Measurements from ENCODE around the gene MYO3B.

The MYO3B gene

DNA sequence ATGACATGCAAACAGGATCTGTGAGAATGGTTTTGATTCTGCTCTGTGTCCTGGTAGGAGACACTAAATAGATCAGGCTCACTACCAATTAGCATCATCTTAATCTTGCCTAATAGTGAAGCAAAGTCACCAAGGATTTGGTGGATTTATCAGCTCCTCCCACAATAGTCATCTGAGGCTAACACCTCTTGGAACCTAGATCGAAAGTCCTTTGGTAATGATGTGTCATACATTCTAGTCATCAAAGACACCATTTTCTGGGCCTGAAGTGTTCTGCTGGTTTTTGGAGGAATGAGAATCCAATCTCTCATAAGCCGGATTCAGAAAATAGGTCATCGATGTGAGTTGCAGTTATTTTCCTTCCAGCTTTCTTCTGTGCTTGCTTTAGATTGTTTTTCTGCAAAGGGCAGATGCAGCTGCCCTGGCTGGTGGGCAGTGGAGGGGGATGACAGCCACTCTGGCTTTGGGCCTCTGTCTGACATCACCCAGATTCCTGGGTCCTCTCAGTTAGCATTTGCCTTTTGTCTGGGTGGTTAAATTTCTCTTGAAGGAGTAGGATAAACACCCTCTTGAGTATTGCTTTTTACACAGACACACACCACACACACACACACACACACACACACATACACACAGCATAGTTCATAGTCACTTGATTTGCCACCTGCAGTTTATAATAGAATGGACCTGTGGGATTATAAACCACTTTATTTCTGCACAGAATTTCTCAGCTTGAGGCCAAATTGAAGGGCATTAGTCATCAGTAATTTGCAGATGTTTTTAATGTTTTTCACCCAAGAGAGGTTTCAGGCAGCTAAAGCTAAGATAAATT lies at the start of gene MYO3B:
MYO3B (plus strand) TSS at position 198 of the 832 bp plus-strand sequence; CDS start at position 339, 141 bp downstream.
- H3K4me3 ChIP-seq (ENCODE audit: low read length): no peak within 1 kb of the TSS
- H3K36me3 ChIP-seq (ENCODE audit: control insufficient read depth, insufficient read depth, low read length, severe bottlenecking): no peaks in the 10 kb centered on the region
- DNase-seq (ENCODE audit: low read depth): peak; percentile 43
- no peak within 1 kb of the TSS for H3K9ac ChIP-seq (ENCODE audit: low read length)
- H3K4me1 ChIP-seq (ENCODE audit: control insufficient read depth, insufficient read depth, low read length): peaks cover 17% of the 10 kb centered on the region
- no peaks in the 10 kb centered on the region for H3K27me3 ChIP-seq (replicated peaks; ENCODE audit: control insufficient read depth, insufficient read depth, low read length)
- no peaks in the 10 kb centered on the region for H3K9me3 ChIP-seq (ENCODE audit: control insufficient read depth, low read length)

DNA sequence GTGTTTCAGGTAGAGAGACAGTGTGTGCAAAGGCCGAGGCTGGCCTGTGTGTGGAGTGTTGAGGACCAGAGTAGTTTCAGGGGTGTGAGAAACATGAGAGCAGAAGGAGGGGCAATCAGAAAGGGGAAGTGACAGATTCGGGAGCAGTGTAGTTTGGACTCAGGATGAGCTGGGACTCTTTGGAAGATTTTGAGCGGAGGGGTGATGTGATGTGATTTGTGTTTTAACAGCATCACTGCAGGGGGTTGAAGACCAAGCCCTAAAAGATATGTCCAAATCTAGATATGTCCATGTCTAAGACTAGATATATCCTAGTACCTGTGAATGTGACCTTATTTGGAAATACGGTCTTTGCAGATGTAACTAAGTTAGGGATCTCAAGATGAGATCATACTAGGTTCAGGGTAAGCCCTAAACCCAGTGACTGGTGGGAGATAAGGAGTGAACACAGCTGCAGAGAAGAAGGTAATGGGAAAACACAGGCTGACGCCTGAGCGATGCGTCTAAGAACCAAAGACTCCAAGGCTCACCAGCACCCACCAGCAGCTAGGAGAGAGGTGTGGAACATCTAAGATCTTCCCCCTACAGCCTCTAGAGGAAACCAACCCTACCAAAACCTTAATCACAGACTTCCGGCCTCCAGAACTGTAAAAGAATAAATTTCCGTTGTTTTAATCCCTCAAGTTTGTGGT lies 38.5 kb upstream of the MYO3B start:
- Histone ChIP-seq H3K4me3 (ENCODE audit: low read length) (no peak overlapping the region), H3K27me3 (replicated peaks; ENCODE audit: control insufficient read depth, insufficient read depth, low read length) (peaks cover 7% of the 10 kb centered on the region), H3K9me3 (ENCODE audit: control insufficient read depth, low read length) (peaks cover 4% of the 10 kb centered on the region), H3K4me1 (ENCODE audit: control insufficient read depth, insufficient read depth, low read length) (no peaks in the 10 kb centered on the region), H3K9ac (ENCODE audit: low read length) (no peak overlapping the region), H3K36me3 (ENCODE audit: control insufficient read depth, insufficient read depth, low read length, severe bottlenecking) (no peaks in the 10 kb centered on the region)
- no peak for DNase-seq (ENCODE audit: low read depth)

DNA sequence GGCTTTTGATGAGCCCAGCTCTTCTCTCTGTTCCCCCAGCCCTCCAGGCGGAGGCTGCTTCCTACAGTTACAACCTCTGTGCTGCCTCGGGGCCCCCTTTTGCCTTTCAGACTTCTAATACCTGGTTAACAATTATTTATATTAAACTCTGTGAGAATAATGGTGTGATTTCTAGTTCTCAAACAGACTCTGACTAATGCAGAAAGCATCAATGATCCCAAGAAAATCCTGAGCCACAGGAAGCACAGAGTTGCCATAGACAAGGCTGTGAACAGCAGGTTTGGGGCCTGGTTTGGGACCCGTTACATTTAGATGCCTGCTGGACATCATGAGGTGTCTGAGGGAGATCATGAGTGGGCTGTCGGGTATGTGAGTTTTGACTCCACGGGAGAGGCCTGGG lies 37.4 kb upstream of the MYO3B start:
- Histone ChIP-seq H3K4me1 (ENCODE audit: control insufficient read depth, insufficient read depth, low read length) (no peaks in the 10 kb centered on the region), H3K27me3 (replicated peaks; ENCODE audit: control insufficient read depth, insufficient read depth, low read length) (peaks cover 7% of the 10 kb centered on the region), H3K4me3 (ENCODE audit: low read length) (no peak overlapping the region), H3K9me3 (ENCODE audit: control insufficient read depth, low read length) (peaks cover 4% of the 10 kb centered on the region), H3K36me3 (ENCODE audit: control insufficient read depth, insufficient read depth, low read length, severe bottlenecking) (no peaks in the 10 kb centered on the region), H3K9ac (ENCODE audit: low read length) (no peak overlapping the region)
- DNase-seq (ENCODE audit: low read depth): no peak

GRCh38 chr2:170141865-170142264 lies 36.1 kb upstream of the MYO3B start:
- Histone ChIP-seq H3K9me3 (ENCODE audit: control insufficient read depth, low read length) (no peaks in the 10 kb centered on the region), H3K4me1 (ENCODE audit: control insufficient read depth, insufficient read depth, low read length) (peaks cover 4% of the 10 kb centered on the region), H3K36me3 (ENCODE audit: control insufficient read depth, insufficient read depth, low read length, severe bottlenecking) (no peaks in the 10 kb centered on the region), H3K27me3 (replicated peaks; ENCODE audit: control insufficient read depth, insufficient read depth, low read length) (peaks cover 7% of the 10 kb centered on the region), H3K4me3 (ENCODE audit: low read length) (no peak overlapping the region), H3K9ac (ENCODE audit: low read length) (no peak overlapping the region)
- no peak for DNase-seq (ENCODE audit: low read depth)

GRCh38 chr2:170142502-170142901 lies 35.4 kb upstream of the MYO3B start:
- Histone ChIP-seq H3K9ac (ENCODE audit: low read length) (no peak overlapping the region), H3K27me3 (replicated peaks; ENCODE audit: control insufficient read depth, insufficient read depth, low read length) (peaks cover 7% of the 10 kb centered on the region), H3K36me3 (ENCODE audit: control insufficient read depth, insufficient read depth, low read length, severe bottlenecking) (no peaks in the 10 kb centered on the region), H3K9me3 (ENCODE audit: control insufficient read depth, low read length) (no peaks in the 10 kb centered on the region), H3K4me3 (ENCODE audit: low read length) (no peak overlapping the region), H3K4me1 (ENCODE audit: control insufficient read depth, insufficient read depth, low read length) (peaks cover 4% of the 10 kb centered on the region)
- no peak for DNase-seq (ENCODE audit: low read depth)

GRCh38 chr2:170143045-170143717 lies 34.8 kb upstream of the MYO3B start:
- Histone ChIP-seq H3K27me3 (replicated peaks; ENCODE audit: control insufficient read depth, insufficient read depth, low read length) (peaks cover 7% of the 10 kb centered on the region), H3K4me1 (ENCODE audit: control insufficient read depth, insufficient read depth, low read length) (peaks cover 4% of the 10 kb centered on the region), H3K36me3 (ENCODE audit: control insufficient read depth, insufficient read depth, low read length, severe bottlenecking) (no peaks in the 10 kb centered on the region), H3K4me3 (ENCODE audit: low read length) (no peak overlapping the region), H3K9me3 (ENCODE audit: control insufficient read depth, low read length) (no peaks in the 10 kb centered on the region), H3K9ac (ENCODE audit: low read length) (no peak overlapping the region)
- no peak for DNase-seq (ENCODE audit: low read depth)

GRCh38 chr2:170144761-170145160 lies 33.2 kb upstream of the MYO3B start:
- Histone ChIP-seq H3K27me3 (replicated peaks; ENCODE audit: control insufficient read depth, insufficient read depth, low read length) (peaks cover 7% of the 10 kb centered on the region), H3K4me1 (ENCODE audit: control insufficient read depth, insufficient read depth, low read length) (peaks cover 4% of the 10 kb centered on the region), H3K9ac (ENCODE audit: low read length) (no peak overlapping the region), H3K4me3 (ENCODE audit: low read length) (no peak overlapping the region), H3K9me3 (ENCODE audit: control insufficient read depth, low read length) (no peaks in the 10 kb centered on the region), H3K36me3 (ENCODE audit: control insufficient read depth, insufficient read depth, low read length, severe bottlenecking) (no peaks in the 10 kb centered on the region)
- DNase-seq (ENCODE audit: low read depth): no peak

DNA sequence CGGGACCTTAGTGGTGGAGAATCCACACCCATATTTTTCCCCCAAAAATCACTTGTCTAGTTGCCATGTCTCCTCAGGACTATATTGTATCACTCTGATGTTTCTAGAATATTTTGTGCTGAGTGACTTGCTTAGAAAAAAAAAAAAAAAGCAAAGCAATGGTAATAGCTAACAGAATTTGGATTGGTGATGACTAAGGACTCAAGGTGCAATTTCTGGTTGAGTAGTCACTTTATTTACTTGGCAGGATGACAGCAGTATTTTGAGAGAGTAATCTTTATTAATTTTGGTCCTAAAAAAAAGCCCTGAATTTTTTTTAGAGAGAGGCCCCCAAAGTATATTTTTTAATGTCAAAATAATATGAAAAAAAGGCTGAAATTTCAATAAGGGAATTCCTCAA lies 32.8 kb upstream of the MYO3B start:
- H3K9ac ChIP-seq (ENCODE audit: low read length): no peak overlapping the region
- H3K27me3 ChIP-seq (replicated peaks; ENCODE audit: control insufficient read depth, insufficient read depth, low read length): peaks cover 7% of the 10 kb centered on the region
- no peak overlapping the region for H3K4me3 ChIP-seq (ENCODE audit: low read length)
- H3K9me3 ChIP-seq (ENCODE audit: control insufficient read depth, low read length): no peaks in the 10 kb centered on the region
- peaks cover 4% of the 10 kb centered on the region for H3K4me1 ChIP-seq (ENCODE audit: control insufficient read depth, insufficient read depth, low read length)
- DNase-seq (ENCODE audit: low read depth): no peak
- H3K36me3 ChIP-seq (ENCODE audit: control insufficient read depth, insufficient read depth, low read length, severe bottlenecking): no peaks in the 10 kb centered on the region

DNA sequence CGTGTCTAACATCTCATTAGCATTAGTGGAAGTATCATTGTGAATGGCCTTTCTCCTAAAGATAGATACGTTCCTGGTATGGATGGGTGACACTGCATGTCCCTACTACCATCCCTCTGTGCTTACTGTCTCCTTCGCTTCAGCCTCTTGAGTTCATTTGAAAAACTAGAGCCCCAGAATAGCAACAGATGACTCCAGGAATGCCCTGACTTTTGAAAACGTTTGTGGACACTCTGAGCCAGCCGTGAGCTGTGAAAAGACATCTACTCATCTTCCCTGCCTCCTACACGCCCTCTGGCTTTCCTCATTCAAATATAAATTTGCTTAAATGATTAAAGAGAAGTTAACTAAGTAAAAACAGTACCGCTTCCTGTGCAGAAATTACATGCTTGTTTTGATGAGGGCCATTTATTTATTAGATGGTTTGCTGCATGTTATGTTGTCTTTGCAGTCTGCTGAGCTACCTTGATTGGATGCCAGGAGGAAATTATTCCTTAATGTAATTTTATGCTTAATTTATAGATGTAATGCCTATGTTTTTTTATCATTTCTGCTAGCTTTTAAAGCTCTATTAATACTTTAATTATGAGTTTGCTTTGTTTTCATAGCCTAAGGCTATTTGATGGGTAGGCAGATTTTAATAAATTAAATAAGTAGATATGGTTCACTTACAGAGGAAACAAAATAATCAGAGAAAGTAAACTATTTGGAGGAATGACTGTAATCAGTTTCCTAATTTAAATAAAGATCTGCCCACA lies 32.1 kb upstream of the MYO3B start:
- Histone ChIP-seq H3K9ac (ENCODE audit: low read length) (no peak overlapping the region), H3K4me3 (ENCODE audit: low read length) (no peak overlapping the region), H3K36me3 (ENCODE audit: control insufficient read depth, insufficient read depth, low read length, severe bottlenecking) (no peaks in the 10 kb centered on the region), H3K27me3 (replicated peaks; ENCODE audit: control insufficient read depth, insufficient read depth, low read length) (peaks cover 7% of the 10 kb centered on the region), H3K9me3 (ENCODE audit: control insufficient read depth, low read length) (no peaks in the 10 kb centered on the region), H3K4me1 (ENCODE audit: control insufficient read depth, insufficient read depth, low read length) (peaks cover 4% of the 10 kb centered on the region)
- no peak for DNase-seq (ENCODE audit: low read depth)

GRCh38 chr2:170146784-170147183 lies 31.2 kb upstream of the MYO3B start:
- H3K9me3 ChIP-seq (ENCODE audit: control insufficient read depth, low read length): no peaks in the 10 kb centered on the region
- H3K4me1 ChIP-seq (ENCODE audit: control insufficient read depth, insufficient read depth, low read length): peaks cover 4% of the 10 kb centered on the region
- no peak for DNase-seq (ENCODE audit: low read depth)
- H3K36me3 ChIP-seq (ENCODE audit: control insufficient read depth, insufficient read depth, low read length, severe bottlenecking): no peaks in the 10 kb centered on the region
- H3K4me3 ChIP-seq (ENCODE audit: low read length): no peak overlapping the region
- H3K27me3 ChIP-seq (replicated peaks; ENCODE audit: control insufficient read depth, insufficient read depth, low read length): peaks cover 4% of the 10 kb centered on the region
- H3K9ac ChIP-seq (ENCODE audit: low read length): peak overlapping the region; percentile 55

GRCh38 chr2:170147576-170147975 lies 30.4 kb upstream of the MYO3B start:
- H3K9ac ChIP-seq (ENCODE audit: low read length): no peak overlapping the region
- H3K4me1 ChIP-seq (ENCODE audit: control insufficient read depth, insufficient read depth, low read length): peaks cover 4% of the 10 kb centered on the region
- no peak for DNase-seq (ENCODE audit: low read depth)
- H3K36me3 ChIP-seq (ENCODE audit: control insufficient read depth, insufficient read depth, low read length, severe bottlenecking): no peaks in the 10 kb centered on the region
- no peaks in the 10 kb centered on the region for H3K9me3 ChIP-seq (ENCODE audit: control insufficient read depth, low read length)
- no peak overlapping the region for H3K4me3 ChIP-seq (ENCODE audit: low read length)
- no peaks in the 10 kb centered on the region for H3K27me3 ChIP-seq (replicated peaks; ENCODE audit: control insufficient read depth, insufficient read depth, low read length)

Measured in adipocyte (in vitro differentiated cells).